RKO (cell line): Measurements from ENCODE around the gene LTBP3.
"Not testable (repeated sequence)": the region's sequence is repeated elsewhere in the genome, so short reads cannot be mapped to it uniquely, and the experiment has no call there.

Experiments used
- DNase-seq: peaks from one replicate; pipeline ENCODE4 v3.0.0-alpha.2; 2016; ENCODE audit warnings: low spot score

Gene LTBP3

GRCh38 chr11:65536412-65537295 lies 21.5 kb downstream of the LTBP3 start:
- no peak for DNase-seq

DNA sequence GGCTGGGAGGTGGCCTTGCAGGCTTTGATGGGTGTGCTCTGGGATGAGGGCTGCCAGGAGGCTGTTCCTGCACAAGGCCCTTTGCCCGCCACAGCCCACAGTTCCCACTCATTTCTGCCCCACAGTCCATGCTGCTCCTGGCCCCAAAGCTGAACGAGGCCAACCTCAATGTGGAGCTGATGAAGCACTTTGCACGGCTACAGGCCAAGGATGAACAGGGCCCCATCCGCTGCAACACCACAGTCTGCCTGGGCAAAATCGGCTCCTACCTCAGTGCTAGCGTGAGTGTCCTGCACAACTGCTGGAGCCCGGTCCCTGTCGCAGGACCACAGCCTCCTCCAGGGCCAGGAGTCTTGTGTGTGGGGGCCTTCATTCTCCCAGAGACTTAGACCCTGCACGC lies 23.1 kb downstream of the LTBP3 start:
- no peak for DNase-seq

DNA sequence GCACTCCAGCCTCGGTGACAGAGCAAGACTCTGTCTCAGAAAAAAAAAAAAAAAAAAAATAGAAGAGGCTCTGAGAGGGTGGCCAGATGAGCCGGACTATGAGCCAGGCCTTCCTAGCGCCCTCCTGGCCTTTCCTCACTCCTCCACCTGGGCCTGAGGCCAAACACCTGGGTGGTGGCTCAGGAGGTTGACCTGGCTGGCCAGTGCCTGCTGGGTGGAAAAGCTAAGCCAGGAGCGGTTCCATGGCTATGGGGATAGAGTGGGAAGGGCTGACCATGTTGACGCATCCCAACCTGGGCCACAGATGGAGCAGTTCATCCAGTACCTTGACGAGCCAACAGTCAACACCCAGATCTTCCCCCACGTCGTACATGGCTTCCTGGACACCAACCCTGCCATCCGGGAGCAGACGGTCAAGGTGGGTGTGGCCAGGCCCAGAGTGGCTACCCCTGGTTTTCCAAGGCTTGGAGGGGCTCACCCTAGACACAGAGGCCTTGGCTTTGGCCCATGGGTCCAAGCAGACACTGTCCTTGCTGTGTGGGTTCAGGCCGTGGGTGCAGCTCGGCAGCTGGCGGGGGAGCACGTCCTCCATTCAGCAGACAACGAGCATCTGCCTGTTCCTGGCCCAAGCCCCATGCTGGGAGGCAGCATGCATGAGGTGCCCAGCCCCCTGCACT lies 25.6 kb downstream of the LTBP3 start:
- no peak for DNase-seq

DNA sequence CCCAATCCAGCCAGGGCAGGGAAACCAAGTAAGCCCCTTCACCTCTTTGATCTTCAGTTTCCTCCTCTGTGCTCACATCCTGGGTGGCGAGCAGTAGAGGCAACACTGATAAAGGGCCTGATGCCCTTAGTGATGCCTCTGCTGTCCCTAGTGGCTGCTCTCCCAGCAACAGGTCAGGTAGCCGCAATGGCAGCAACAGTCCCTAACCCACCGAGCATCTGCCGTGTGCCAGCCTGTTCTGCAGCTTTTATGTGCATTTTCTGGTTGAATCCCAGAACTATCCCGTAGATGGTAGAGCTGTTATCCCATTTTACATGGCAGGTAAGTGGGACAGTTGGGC lies 28.0 kb downstream of the LTBP3 start:
- DNase-seq, result no peak

DNA sequence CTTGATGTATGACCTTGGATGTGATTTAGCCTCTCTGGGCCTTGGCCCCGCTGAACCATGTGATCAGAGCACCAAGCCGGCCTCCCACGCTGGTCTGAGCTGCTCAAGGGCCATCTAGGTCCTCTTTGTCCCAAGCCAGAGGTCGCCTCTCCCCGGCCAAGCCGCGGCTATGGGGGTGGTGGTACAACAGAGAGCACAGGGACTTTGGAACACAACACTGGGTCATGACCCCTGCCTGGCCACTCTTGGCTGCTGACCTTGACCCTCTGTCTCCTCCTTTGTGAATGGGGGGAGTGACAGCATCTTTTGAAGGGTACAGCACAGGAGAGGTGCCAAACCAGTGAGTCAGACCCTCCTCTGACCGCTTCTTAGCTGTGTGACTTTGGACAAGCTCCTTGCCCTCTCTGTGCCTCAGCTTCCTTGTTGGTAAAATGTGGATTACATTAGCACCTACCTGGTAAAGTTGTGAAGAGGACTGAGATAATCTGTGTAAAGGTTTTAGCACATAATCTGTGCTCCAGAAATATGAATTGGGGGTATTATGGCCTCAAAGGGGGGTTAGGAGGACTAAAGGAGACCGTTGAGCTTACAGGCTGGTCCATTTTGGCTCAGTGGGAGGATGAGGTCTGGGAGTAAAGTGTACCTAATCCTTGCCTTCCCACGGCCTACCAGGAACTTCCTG lies 28.5 kb downstream of the LTBP3 start:
- no peak for DNase-seq

DNA sequence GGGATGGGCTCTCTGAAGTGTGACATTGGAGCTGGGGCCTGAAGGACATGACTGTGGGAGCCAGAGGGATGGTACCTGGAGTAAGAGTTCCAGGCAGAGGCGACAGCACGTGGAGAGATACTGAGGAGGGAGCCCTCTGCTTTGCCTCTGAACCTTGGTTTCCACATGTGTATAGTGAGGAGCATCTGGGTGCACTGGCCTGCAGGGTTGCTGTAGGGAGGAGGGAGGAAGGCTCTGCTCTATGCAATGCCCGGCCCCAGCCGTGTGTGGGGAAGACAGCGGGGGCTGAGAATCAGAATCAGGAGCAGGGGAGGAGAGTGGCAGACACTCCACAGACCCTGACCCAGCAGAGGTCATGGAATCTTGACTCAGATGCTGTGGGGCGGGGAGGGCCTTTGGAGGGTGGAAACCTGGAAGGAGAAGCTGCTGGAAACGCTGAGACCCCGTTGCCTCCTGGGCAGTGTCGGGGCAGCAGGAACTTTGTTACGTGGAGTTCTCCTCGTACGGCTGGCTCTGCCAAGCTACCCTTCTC lies 29.3 kb downstream of the LTBP3 start:
- DNase-seq, result no peak

DNA sequence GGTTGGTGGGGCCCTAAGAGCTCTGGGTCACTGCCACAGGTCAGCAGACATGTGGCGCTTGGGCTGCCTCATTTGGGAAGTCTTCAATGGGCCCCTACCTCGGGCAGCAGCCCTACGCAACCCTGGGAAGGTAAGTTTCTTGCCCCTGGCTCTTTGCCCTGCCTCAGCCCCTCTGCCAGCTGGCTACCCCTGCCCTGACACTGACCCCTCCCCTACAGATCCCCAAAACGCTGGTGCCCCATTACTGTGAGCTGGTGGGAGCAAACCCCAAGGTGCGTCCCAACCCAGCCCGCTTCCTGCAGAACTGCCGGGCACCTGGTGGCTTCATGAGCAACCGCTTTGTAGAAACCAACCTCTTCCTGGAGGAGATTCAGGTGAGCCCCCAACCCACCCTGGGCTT lies 31.4 kb downstream of the LTBP3 start:
- DNase-seq, result no peak

DNA sequence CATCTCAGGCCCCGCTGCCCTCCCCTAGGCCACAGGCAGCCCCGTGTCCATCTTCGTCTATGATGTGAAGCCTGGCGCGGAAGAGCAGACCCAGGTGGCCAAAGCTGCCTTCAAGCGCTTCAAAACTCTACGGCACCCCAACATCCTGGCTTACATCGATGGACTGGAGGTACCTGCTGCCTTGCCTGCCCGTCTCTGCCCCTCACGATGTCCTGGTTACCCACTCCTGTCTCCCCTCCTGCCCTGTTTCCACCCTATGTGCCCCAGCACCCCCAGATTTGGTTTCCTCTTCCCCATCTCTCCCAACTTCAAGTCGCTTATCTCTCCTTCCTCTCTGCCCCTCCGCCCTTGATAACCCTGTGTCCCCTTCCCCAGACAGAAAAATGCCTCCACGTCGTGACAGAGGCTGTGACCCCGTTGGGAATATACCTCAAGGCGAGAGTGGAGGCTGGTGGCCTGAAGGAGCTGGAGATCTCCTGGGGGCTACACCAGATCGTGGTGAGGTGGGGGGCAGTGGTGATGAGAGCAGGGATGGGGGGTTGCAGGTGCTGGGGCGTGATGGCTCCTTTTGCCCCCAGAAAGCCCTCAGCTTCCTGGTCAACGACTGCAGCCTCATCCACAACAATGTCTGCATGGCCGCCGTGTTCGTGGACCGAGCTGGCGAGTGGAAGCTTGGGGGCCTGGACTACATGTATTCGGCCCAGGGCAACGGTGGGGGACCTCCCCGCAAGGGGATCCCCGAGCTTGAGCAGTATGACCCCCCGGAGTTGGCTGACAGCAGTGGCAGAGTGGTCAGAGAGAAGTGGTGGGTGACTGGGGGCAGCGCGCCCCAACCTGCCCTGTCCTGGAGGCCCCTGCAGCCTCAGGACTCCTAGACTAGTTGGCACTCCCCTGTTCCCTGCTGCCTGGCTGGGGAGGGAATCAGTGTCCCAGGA lies 32.3 kb downstream of the LTBP3 start:
- DNase-seq, result no peak

DNA sequence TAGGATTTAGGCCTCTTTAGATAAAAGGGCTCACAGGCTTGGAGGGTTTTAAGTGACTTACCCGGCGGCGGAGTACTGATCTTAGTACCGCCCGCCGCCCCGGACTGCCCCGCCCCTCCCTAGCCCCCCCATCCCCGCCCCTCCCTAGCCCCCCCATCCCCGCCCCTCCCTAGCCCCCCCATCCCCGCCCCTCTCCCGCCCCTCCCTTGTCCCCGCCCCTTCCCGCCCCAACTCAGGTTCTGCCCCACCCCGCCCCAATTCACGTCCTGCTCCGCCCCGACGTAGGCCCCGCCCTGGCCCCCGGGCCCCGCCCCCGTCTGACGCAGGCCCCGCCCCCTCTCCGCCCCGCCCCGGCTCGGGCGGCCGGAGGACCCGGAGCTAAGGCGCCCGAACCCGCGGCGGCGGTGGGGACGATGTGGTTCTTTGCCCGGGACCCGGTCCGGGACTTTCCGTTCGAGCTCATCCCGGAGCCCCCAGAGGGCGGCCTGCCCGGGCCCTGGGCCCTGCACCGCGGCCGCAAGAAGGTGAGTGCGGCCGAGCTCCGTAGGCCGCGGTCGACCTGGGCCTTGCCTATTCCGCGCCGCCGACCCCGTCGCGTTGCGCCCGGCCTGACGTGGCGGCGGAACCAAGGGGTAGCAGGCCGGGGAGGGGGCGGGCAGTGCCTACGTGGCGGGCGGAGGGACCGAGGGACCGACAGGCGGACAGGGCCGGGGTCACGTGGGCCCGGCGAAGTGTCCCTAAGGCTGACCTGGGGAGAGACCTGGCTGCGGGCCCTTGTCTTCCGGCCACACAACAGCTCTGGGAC lies 33.2 kb downstream of the LTBP3 start, which contains the start of gene SCYL1:
Gene SCYL1 (plus strand): TSS at position 343 of the 805 bp plus-strand sequence. CDS start 71 bp downstream, at position 414.
- peak; percentile 62 for DNase-seq

GRCh38 chr11:65524014-65524740 lies 34.0 kb downstream of the LTBP3 start:
- DNase-seq, result no peak

GRCh38 chr11:65523631-65523968 lies 34.6 kb downstream of the LTBP3 start:
- not testable (repeated sequence) for DNase-seq

- DNase-seq, result not testable (repeated sequence)
Observed at GRCh38 chr11:65522718-65523630, 35.2 kb downstream of the LTBP3 start.

DNA sequence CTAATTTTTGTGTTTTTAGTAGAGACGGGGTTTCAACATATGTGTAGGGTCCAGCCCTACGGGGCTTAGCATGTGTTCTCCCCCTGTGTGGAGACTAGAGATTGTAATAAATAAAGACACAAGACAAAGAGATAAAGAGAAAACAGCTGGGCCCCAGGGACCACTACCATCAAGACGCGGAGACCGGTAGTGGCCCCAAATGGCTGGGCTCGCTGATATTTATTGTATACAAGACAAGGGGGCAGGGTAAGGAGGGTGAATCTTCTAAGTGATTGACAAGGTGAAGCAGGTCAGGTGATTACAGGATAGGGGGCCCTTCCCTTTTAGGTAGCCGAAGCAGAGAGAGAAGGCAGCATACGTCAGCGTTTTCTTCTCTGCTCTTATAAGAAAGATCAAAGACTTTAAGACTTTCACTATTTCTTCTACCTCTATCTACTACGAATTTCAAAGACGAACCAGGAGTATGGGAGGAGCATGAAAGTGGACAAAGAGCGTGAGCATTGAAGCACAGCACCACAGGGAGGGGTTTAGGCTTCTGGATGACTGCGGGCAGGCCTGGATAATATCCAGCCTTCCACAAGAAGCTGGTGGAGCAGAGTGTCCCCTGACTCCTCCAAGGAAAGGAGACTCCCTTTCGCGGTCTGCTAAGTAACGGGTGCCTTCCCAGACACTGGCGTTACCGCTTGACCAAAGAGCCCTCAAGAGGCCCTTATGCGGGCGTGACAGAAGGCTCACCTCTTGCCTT lies 36.2 kb downstream of the LTBP3 start:
- DNase-seq, result not testable (repeated sequence)

DNA sequence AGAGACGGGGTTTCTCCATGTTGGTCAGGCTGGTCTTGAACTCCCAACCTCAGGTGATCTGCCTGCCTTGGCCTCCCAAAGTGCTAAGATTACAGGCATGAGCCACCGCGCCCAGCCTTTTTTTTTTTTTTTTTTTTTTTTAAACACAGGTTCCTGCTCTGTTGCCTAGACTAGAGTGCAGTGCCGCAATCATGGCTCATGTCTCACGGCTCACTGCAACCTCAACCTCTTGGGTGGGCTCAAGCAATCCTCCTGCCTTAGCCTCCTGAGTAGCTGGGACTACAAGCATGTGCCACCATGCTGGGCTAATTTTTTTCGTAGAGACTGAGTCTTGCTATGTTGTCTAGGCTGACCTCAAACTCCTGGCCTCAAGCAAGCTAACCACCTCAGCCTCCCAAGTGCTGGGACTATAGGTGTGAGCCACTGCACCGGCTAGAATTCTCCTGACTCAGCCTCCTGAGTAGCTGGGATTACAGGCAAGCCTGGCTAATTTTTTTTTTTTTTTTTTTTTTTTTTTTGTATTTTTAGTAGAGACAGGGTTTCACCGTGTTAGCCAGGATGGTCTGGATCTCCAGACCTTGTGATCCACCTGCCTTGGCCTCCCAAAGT lies 39.1 kb downstream of the LTBP3 start:
- DNase-seq, result not testable (repeated sequence)

DNA sequence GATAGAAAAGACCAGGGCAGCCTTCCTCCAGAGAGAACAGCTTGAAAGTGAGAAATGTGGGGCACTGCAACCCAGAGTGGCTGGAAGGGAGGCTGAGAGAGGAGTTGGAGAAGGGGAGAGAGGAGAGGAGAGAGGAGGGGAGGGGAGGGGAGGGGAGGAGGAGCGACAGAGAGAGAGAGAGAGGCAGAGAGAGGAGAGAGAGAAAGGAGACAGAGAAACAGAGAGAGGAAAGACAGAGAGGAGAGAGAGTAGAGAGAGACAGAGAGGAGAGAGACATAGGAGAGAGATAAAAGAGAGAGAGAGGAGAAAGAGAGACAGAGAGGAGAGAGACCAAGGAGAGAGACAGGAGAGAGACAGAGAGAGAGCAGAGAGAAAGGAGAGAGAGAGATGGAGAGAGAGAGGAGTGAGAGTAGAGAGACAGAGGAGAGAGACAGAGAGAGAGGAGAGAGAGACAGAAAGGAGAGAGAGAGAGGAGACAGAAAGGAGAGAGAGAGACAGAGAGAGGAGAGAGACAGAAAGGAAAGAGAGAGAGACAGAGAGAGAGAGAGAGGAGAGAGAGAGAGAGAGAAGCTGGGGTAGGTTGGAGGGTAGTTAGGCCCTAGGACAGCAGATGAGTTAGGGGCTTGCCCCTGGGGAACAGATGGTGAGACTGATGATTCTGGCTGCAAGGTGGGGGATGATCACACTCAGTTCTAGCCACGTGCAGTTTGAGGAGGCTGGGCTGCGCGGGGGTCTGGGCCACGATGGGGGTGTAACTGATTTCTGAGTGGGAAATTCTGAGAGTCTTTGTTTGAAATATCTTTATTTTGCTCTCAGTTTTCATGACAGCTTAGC lies 41.8 kb downstream of the LTBP3 start:
- no peak for DNase-seq

DNA sequence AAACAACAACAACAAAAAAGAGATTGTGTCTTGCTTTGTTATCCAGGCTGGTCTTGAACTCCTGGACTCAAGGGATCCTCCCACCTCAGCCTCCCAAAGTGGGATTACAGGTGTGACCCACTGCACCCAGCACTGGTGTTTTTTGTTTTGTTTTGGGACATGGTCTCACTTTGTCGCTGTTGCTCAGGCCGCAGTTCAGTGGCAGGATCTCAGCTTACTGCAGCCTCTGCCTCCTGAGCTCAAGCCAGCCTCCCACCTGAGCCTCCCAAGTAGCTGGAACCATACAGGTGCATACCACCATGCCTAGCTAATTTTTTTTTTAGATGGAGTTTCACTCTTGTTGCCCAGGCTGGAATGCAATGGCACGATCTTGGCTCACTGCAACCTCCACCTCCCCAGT lies 45.8 kb downstream of the LTBP3 start:
- not testable (repeated sequence) for DNase-seq
